LNCAP (cell line): ENCODE measurements around the gene GLB1L.

ENCODE experiments used
- TF ChIP-seq, protein P1 (sequence below): fragments of 450-650 bp; IDR thresholded peaks from 2 replicates; pipeline ENCODE4 v1.5.1; 2017; ENCODE audit warnings: mild to moderate bottlenecking

GLB1L gene

GRCh38 chr2:219249203-219249980 lies 4.1 kb upstream of the GLB1L start:
- TF ChIP-seq, protein P1, sequence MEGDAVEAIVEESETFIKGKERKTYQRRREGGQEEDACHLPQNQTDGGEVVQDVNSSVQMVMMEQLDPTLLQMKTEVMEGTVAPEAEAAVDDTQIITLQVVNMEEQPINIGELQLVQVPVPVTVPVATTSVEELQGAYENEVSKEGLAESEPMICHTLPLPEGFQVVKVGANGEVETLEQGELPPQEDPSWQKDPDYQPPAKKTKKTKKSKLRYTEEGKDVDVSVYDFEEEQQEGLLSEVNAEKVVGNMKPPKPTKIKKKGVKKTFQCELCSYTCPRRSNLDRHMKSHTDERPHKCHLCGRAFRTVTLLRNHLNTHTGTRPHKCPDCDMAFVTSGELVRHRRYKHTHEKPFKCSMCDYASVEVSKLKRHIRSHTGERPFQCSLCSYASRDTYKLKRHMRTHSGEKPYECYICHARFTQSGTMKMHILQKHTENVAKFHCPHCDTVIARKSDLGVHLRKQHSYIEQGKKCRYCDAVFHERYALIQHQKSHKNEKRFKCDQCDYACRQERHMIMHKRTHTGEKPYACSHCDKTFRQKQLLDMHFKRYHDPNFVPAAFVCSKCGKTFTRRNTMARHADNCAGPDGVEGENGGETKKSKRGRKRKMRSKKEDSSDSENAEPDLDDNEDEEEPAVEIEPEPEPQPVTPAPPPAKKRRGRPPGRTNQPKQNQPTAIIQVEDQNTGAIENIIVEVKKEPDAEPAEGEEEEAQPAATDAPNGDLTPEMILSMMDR: no peak

GRCh38 chr2:219248845-219249202 lies 3.6 kb upstream of the GLB1L start:
- TF ChIP-seq, protein P1: no peak

DNA sequence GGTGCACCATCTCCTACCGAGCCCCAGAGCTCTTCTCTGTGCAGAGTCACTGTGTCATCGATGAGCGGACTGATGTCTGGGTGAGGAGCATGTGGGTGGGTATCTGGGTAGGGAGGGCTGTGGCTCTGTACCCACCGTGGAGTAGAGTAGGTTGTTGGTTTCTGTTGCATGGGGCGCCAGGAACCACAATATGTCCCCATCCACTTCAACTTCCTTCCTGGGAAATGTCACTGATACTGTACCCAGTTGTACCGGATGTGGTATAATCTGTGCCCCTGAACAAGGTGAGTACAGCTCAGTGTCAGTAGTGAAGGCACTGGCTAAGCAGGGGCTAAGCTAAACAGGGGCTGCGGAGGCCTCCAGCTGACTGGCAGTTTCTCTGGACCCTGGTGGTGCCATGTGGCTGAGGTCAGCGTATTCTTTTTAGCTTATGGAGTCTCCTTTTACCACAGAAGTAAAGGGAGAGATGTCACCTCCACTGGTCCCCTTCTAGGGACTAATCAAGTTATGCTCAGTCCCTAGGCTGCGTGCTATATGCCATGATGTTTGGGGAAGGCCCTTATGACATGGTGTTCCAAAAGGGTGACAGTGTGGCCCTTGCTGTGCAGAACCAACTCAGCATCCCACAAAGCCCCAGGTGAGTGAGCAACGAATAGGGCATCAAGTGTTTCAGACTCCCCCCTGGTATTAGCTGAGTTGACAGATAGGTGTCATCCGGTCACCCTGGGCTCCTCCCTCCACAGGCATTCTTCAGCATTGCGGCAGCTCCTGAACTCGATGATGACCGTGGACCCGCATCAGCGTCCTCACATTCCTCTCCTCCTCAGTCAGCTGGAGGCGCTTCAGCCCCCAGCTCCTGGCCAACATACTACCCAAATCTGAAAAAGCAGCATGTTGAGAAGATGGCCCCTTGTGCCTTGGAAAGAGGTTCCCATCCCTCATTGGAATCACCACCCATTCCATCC lies 2.7 kb upstream of the GLB1L start:
- TF ChIP-seq, protein P1: no peak

- TF ChIP-seq, protein P1: no peak
Observed at GRCh38 chr2:219246559-219246958, 1.3 kb upstream of the GLB1L start.

DNA sequence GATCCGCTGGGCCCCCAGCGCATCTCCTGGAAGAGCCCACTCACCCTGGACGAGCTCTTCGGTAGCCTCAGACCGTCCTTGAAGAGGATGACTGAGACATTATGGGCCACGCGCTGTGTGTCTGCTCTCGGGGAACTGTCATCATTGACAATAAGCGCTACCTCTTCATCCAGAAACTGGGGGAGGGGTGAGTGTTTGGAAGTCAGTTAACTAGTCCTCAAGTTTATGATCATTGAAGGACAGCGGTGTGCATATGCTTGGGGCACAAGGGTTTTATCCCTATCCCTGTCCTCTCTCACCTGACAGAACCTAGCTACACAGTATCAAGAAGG lies 621 bp upstream of the GLB1L start:
- TF ChIP-seq, protein P1: no peak

GRCh38 chr2:219244789-219245147 lies 476 bp downstream of the GLB1L start:
- TF ChIP-seq, protein P1: no peak

DNA sequence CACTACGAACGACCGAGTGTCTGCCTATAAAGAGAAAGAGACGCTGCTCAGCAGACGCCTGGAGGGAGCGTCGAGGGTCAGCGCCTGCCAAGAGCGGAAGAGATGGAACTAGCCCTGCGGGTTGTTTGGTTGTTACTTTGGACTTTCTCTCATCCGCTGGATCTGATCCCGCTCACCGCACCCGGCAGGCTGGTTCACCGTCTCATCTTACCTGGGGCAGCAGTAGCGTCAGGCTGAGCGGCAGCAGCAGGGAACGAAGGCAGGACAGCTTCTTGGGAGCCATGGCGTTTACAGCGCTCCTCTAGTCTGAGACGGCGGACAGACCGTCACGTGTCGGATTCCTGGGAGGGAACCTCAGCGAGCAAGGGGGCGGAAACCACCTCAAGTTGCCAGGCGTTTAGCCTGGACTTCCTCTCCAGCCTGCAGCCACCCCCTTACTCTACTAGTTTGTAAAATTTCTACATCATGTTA lies 1.9 kb downstream of the GLB1L start:
- TF ChIP-seq, protein P1: no peak
